Muscle layer of duodenum (tissue), 2 donors: ENCODE measurements around the gene C13orf42.

Source experiments
- H3K27ac ChIP-seq: one replicate; pipeline ENCODE4 v1.7.0; 2013; ENCODE audit warnings: mild to moderate bottlenecking, low read length
- H3K27me3 ChIP-seq: one replicate; pipeline ENCODE4 v1.7.0; 2013; ENCODE audit warnings: low read depth, mild to moderate bottlenecking, control low read depth, low read length
- H3K36me3 ChIP-seq, 2 donors: one replicate each; pipeline ENCODE4 v1.7.0; 2013; ENCODE audit warnings: low read length in 2 of 2, control low read depth in 1 of 2, mild to moderate bottlenecking in 1 of 2; ENCODE audit not compliant: insufficient read depth in 2 of 2, control insufficient read depth in 1 of 2
- H3K4me1 ChIP-seq, 2 donors: one replicate each; pipeline ENCODE4 v1.7.0; 2013; ENCODE audit warnings: low read length in 2 of 2, mild to moderate bottlenecking in 2 of 2, control low read depth in 1 of 2, moderate library complexity in 1 of 2; ENCODE audit not compliant: insufficient read depth in 2 of 2, control insufficient read depth in 1 of 2
- H3K4me3 ChIP-seq, 2 donors: one replicate each; pipeline ENCODE4 v1.7.0; 2013; ENCODE audit warnings: low read length in 2 of 2, low read depth in 1 of 2, mild to moderate bottlenecking in 1 of 2
- H3K9me3 ChIP-seq, 2 donors: one replicate each; pipeline ENCODE4 v1.7.0; 2013; ENCODE audit warnings: low read length in 2 of 2, control low read depth in 1 of 2, mild to moderate bottlenecking in 1 of 2; ENCODE audit not compliant: control insufficient read depth in 1 of 2
- donor health status: healthy.

Gene C13orf42

DNA sequence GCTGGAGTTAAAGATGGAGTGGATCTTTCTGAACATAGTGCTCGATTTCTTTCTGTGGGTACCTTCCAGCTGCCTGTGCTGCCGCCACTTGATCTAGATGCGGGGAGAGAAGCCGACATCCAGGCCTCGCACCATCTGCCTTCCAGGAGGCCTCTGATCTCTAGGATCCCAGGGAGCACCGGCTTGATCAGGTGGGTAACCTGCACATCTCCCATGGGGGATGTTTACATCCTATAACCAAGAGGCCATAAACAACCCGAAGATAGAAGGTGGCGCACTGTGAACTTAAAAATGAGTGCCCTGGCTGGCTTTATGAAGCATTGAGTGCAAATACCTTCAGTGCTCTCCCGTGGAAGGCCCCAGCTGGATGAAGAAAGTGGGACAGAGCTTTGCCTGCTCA, at the start of gene C13orf42:
TSS of gene C13orf42 (minus strand) at position 101 of the 400 bp plus-strand sequence. CDS start at position 36, 65 bp downstream.
- Histone ChIP-seq H3K27ac (no peak within 1 kb of the TSS), H3K9me3 (no peaks in the 10 kb centered on the region), H3K36me3 (no peaks in the 10 kb centered on the region)

DNA sequence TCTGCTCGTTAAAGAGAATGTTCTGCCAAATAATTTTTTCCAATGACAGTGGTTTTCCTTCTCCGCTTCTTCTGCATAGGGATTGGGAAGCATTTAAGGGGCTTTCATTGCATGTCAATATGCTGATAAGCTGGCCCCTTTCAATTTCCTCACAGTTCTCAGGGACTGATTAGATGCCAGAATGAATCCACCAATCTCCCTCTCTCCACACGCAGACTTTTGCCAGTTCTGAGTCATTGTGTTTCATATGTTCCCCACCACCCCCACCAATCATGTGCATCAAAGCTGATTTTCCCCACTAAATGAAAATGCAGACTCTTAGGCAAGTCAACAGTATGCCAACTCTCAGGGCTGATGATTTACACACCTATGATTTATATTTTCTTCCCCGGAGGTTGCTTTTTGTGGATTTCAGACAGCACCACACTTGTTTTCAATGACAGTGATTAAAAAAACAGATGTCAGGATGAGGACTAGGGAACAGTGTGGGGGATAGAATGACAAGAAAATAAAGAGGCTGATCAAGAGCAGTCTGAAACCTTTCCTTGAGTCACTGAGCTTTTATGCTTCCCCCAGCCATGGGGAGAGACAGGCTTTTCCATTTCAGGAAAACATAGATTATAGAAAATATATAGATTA, 47.9 kb upstream of the C13orf42 start:
- no peaks in the 10 kb centered on the region for H3K9me3 ChIP-seq
- no peaks in the 10 kb centered on the region for H3K36me3 ChIP-seq
- H3K27me3 ChIP-seq, result no peaks in the 10 kb centered on the region
- no peak overlapping the region for H3K27ac ChIP-seq
- no peak overlapping the region for H3K4me3 ChIP-seq
- H3K4me1 ChIP-seq, result peaks cover 3 to 9% of the 10 kb centered on the region in 2 donors

More for the DNA sequence above, at the start of gene C13orf42:
- Histone ChIP-seq H3K27me3 (no peaks in the 10 kb centered on the region), H3K4me1 (no peaks in the 10 kb centered on the region), H3K4me3 (no peak within 1 kb of the TSS)

DNA sequence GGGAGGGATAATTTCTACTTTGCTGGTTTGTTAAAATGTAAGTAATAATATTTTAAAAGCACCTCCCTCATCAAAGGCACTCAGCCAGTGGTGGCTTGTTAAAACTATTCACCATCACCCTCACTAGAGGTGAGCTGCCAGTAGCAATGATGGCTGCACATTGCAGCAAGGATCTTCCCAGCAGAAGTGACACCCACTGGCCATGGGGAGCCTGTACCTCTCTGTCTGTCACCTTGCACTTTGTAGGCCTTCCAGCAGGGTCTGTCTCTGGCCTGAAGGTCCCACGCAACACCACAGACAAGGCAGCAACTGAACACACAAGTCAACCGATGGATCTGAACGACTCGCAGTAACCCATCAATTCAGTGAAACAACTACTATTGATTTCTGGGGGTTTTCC, 47.3 kb upstream of the C13orf42 start:
- H3K27me3 ChIP-seq, result no peaks in the 10 kb centered on the region
- H3K4me1 ChIP-seq, result peaks cover 3 to 9% of the 10 kb centered on the region in 2 donors
- H3K9me3 ChIP-seq, result no peaks in the 10 kb centered on the region

DNA sequence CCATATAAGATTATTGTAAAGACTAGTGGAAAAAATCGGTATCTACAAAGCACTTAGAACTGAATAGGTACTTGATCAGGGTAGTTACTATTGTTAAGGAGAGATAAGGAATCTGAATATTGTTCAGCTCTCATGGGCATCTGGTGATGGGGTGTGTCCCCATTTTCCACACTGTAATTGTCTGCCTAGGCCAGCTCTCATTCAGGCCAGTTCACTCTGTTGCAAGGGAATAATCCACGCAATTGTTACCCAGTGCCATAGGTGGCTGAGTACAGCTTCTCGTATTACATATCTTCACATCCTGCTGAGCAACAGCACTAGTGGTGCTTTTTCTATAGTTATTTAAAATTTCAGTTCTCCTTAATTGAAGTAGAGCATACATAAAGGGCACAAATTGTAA, 45.6 kb upstream of the C13orf42 start:
- H3K27ac ChIP-seq, result no peak overlapping the region
- no peaks in the 10 kb centered on the region for H3K9me3 ChIP-seq
- H3K4me1 ChIP-seq, result peaks cover 3 to 9% of the 10 kb centered on the region in 2 donors

More for the DNA sequence above, 47.3 kb upstream of the C13orf42 start:
- Histone ChIP-seq H3K36me3 (no peaks in the 10 kb centered on the region), H3K27ac (no peak overlapping the region), H3K4me3 (no peak overlapping the region)

DNA sequence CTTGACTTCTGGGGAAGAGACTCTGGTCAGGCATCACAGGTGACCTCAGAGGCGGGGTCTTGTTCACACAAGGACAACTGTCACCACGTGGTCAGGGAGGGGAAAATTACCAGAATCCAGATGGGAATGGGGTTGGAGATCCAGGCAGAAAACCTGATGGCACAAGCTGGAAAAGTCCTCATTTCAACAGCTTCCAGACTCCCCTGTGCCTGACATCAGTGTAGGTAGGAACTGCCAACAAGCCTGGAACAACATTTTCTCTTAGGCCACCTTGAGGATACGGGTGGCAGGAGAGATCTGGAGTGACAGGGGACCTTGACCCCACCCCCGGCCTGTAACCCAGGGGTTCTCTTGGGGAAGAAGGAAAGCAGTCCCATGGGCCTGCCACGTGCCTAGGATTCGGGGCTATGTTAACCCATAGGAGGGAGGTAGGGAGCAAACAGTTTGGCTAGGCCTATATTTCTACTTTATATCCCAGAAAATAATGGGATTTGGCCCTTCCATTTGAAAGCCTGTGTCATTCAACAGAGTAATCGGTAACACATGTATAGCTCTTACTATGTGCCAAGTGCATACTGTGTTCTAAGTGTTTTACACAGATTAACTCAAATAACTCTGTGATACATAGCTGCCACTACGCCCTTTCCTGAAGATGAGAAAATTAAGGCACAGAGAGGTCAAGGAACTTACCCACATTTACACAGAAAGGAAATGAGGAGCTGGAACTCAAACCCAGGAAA, 44.9 kb upstream of the C13orf42 start:
- no peak overlapping the region for H3K27ac ChIP-seq

More for the DNA sequence above, 45.6 kb upstream of the C13orf42 start:
- H3K27me3 ChIP-seq, result no peaks in the 10 kb centered on the region
- H3K36me3 ChIP-seq, result no peaks in the 10 kb centered on the region
- no peak overlapping the region for H3K4me3 ChIP-seq

DNA sequence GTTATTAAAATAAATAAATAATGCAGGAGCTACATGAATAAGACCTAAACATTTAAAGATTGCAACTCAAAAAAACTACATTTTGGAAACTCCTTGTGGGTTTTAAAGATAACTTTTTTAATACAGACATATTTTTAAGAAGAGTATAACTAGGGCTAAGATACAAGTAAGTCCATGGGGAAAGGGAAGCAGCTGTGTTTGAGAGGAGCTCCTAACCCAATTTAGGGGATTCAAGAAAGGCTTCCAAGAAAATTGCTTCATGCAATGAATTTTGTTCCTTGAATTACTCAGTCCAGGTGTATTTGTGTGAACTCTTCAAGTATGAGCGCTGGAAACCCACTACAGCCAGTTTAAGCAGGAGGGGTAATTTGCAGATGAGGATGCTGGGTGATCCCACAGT, 44.1 kb upstream of the C13orf42 start:
- H3K4me1 ChIP-seq, result peaks cover 3 to 9% of the 10 kb centered on the region in 2 donors
- no peaks in the 10 kb centered on the region for H3K9me3 ChIP-seq
- H3K27me3 ChIP-seq, result no peaks in the 10 kb centered on the region
- no peak overlapping the region for H3K4me3 ChIP-seq
- no peaks in the 10 kb centered on the region for H3K36me3 ChIP-seq
- H3K27ac ChIP-seq, result no peak overlapping the region

More for the DNA sequence above, 44.9 kb upstream of the C13orf42 start:
- peaks cover 3 to 9% of the 10 kb centered on the region in 2 donors for H3K4me1 ChIP-seq
- H3K9me3 ChIP-seq, result no peaks in the 10 kb centered on the region
- no peaks in the 10 kb centered on the region for H3K27me3 ChIP-seq
- no peaks in the 10 kb centered on the region for H3K36me3 ChIP-seq
- H3K4me3 ChIP-seq, result no peak overlapping the region

DNA sequence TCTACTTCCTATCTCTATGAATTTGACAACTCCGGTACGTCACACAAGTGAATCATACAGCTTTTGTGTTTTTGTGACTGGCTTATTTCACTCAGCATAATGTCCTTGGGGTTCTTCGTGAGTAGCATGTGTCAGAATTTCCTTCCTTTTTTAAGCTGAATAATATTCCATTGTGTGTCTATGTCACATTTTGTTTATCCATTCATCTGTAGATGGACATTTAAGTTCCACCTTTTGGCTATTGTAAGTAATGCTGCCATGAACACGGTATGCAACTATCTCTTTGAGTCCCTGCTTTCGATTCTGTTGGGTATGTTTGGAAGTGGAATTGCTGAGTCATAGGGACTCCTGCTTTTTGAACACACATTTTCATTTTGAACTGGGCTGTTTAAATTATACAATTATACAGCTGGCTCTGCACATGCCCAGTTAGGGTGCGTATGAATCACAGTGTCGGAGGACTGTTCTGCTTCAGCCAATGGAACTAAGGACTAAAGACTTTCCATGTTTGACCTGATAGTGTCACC, 43.0 kb upstream of the C13orf42 start:
- H3K36me3 ChIP-seq, result no peaks in the 10 kb centered on the region
- H3K27me3 ChIP-seq, result no peaks in the 10 kb centered on the region
- no peak overlapping the region for H3K27ac ChIP-seq
- no peak overlapping the region for H3K4me3 ChIP-seq
- H3K9me3 ChIP-seq, result no peaks in the 10 kb centered on the region
- H3K4me1 ChIP-seq, result peaks cover 3 to 9% of the 10 kb centered on the region in 2 donors

DNA sequence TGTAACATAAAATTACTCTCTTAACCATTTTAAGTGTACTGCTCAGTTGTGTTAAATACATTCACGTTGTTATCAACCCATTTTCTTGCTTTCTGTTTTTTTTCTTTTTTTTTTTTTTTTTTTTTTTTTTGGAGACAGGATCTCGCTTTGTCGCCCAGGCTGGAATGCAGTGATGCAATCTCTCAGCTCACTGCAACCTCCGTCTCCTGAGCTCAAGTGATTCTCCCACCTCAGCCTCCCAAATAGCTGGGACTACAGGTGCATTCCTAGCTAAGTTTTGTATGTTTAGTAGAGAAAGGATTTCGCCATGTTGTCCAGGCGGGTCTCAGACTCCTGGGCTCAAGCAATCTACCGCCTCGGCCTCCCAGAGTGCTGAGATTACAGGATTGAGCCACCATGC, 42.5 kb upstream of the C13orf42 start:
- H3K4me1 ChIP-seq, result peaks cover 3 to 9% of the 10 kb centered on the region in 2 donors
- H3K9me3 ChIP-seq, result no peaks in the 10 kb centered on the region
- no peak overlapping the region for H3K4me3 ChIP-seq
- H3K27me3 ChIP-seq, result no peaks in the 10 kb centered on the region
- no peak overlapping the region for H3K27ac ChIP-seq
- no peaks in the 10 kb centered on the region for H3K36me3 ChIP-seq

DNA sequence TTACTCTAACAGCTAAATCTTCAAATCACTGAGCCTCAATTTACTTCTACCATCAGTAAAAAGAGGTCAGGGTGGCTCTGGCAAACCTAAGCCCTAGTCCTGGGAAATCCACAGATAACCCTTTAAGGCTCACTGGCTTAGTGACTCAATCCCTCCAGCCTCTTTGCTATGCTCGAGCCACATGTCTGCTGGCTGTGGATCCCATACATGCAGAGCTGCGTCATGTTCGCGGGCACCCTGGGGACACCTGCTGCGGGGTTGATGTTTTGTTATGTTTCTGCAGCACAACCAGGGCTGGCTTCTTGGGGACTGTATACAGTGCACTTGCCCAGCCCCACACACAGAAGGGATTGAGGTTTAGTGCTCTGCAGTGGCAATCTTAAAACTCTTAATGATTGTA, 41.6 kb upstream of the C13orf42 start:
- Histone ChIP-seq H3K4me1 (peaks cover 3 to 9% of the 10 kb centered on the region in 2 donors), H3K36me3 (no peaks in the 10 kb centered on the region), H3K27me3 (no peaks in the 10 kb centered on the region), H3K9me3 (no peaks in the 10 kb centered on the region), H3K4me3 (no peak overlapping the region), H3K27ac (no peak overlapping the region)

DNA sequence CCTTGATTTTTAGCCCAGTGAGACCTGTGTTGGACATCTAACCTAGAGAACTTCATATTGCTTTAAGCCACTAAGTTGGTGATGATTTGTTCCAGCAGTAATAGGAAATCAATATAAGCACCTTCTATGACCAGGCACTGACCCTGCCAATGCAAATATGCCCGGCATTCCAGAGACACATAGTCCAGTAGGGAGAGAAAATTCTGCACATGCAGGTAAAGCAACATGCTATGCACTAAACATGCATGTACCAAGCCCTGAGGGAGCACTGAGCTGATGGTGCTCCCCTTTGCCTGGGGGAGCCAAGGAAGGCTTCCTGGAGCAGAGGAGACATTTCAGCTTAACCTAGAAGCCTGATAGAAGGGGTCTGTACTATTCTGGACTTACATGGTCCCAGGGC, 40.4 kb upstream of the C13orf42 start:
- Histone ChIP-seq H3K27ac (no peak overlapping the region), H3K9me3 (no peaks in the 10 kb centered on the region), H3K36me3 (no peaks in the 10 kb centered on the region), H3K4me3 (no peak overlapping the region), H3K27me3 (no peaks in the 10 kb centered on the region), H3K4me1 (peaks cover 3 to 9% of the 10 kb centered on the region in 2 donors)

DNA sequence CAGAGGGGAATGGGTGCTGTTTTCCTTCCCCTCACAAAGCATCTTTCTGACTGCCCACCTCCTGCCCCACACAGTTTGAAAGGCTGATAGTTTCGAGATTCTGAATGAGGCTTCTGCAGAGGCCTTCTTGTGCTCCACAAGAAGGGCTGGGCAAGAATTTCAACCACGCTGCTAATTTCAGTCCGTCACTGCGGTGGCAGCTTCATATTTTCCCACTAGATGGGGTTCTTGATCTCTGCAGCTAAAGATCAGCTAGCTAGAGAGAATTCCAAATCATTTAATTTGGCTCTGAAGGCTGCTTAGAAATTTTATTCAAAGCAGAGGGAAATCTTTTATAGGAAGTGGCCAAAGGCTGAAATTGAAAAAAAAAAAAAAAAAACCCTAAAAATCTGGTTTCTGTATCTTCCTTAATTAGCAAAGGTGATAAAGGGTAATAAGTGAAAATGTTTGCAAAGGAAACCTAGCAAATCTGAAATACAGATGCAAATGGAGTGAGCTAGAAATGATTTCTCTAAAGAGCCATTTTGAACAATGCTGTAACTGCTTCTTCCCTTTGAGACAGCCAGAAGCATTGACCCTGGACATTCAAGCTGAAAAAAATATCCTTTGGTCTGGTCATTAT, 38.0 kb upstream of the C13orf42 start:
- no peaks in the 10 kb centered on the region for H3K36me3 ChIP-seq
- H3K27ac ChIP-seq, result no peak overlapping the region
- H3K4me3 ChIP-seq, result no peak overlapping the region

More for the DNA sequence above, 38.0 kb upstream of the C13orf42 start:
- Histone ChIP-seq H3K9me3 (no peaks in the 10 kb centered on the region), H3K4me1 (peaks cover 0 to under 1% of the 10 kb centered on the region in 2 donors), H3K27me3 (no peaks in the 10 kb centered on the region)
